HG03159 (cell line): ENCODE results near the gene COL1A2.

Source experiments
- ATAC-seq: cut with Tn5 transposase; IDR thresholded peaks from one replicate; pipeline ENCODE4 v1.9.1; 2021; ENCODE audit warnings: mild to moderate bottlenecking, moderate library complexity; ENCODE audit not compliant: unreplicated experiment

The COL1A2 gene

GRCh38 chr7:94382132-94382531 is 12.6 kb upstream of the COL1A2 start:
- no peak for ATAC-seq

GRCh38 chr7:94382746-94383145 is 11.9 kb upstream of the COL1A2 start:
- no peak for ATAC-seq

- ATAC-seq, result no peak
Observed at GRCh38 chr7:94384315-94384714, 10.4 kb upstream of the COL1A2 start.

DNA sequence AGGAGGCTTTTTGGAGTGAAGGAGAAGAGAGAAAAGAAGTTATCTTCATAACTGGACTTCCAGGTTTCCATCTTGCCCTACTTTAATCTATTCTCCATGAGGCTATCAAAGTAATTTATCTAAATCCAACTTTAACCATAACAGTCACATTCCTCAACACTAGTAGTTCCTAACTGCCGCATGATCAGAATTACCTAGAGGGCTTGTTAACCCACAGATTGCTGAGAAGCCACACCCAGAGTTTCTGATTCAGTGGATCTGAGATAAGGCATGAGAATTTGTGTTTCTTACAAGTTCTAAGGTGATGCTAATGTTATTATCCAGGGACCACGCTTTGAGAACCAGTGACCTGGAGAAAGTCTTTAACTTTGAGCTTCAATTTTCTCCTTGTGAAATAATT is 8.3 kb upstream of the COL1A2 start:
- no peak for ATAC-seq

DNA sequence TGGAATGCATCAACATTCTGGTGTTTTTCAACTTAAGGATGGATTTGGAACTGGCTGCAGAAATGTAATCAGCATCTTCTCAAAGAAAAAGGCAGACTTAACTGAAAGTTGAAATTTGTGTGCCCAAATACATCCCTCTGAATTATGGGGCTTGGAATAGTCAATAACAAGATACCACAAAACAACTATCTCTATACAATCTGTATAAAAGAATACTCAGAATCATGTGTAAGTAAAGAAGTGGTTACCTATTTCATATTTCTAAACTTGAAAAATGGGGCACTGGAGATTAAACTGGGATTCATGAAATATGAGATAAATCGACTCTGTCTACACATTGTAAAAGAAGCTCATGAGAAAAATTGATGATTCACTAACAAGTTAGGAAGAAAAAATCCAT is 6.2 kb upstream of the COL1A2 start:
- ATAC-seq, result no peak

DNA sequence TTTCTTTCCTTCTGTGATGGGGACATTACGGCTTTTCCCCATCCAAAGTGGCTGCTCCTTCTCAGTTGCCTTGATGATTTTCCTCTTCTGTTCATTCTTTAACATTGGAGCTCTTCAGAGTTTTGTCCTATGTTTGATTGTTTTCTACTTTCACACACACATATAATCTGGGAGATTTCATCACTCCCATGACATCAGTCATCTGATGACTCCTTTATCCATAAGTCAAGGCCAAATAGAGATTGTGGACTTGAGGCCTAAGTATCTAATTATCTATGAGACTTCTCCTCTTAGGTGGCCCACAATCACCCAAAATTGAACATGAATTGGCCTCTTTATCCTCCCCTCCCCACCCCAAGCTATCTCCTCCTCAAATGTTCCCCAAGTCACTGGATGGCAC is 5.3 kb upstream of the COL1A2 start:
- ATAC-seq, result no peak

DNA sequence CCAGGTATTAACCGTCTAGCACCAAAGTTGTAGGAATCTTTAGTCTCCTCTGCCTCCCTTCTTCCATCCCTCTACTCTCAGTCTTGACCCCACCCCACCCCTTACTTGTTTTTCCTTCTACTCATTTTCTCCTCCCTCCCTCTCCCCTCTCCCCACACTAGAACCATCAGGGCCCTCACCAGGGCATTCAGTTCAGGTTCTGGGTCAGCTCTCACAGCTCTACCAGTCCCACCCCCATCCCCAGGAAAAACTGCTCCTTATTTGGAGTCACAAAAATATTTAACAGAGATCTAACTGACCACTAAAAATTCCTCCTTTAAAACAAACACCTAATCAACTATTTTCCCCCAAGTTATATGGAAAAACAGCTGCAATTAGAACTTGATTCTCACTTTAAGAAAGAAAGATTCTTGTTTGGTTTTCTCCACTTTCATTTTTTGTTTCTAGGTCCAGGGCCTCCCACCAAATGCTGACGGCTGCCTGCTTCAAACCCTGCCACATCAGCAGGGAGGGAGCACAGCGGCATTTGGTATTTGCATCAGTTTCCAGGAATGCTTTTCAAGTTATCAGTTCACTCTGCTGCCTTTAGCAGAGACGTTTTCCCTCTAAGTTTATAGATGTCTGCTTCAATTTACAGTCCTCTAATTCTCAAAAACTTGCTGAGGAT is 2.8 kb upstream of the COL1A2 start:
- ATAC-seq, result no peak

DNA sequence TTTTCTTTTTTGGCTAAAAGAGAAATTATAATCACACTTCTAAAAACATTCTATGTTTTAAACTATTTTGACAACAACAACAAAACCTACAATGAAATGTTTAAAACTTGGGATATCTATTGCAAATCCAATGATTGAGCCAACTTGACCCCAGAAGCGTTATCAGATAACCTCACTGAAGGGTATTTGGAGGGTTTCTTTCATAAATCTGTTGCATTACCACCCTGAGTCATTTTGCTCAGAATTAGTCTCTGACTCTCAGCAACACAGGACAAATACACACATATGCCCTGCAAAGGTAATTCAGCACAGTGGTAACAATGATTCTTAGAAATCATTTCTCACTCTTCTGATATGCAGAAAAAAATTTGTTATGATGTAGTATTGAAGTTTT is 2.3 kb upstream of the COL1A2 start:
- no peak for ATAC-seq

- ATAC-seq, result no peak
Observed at GRCh38 chr7:94393246-94394108, 1.2 kb upstream of the COL1A2 start.

- ATAC-seq, result no peak
Observed at GRCh38 chr7:94394109-94394436, 622 bp upstream of the COL1A2 start.

GRCh38 chr7:94395141-94396036 is 694 bp downstream of the COL1A2 start:
- ATAC-seq, result peak; percentile 91

GRCh38 chr7:94396037-94396431 is 1.3 kb downstream of the COL1A2 start:
- no peak for ATAC-seq

DNA sequence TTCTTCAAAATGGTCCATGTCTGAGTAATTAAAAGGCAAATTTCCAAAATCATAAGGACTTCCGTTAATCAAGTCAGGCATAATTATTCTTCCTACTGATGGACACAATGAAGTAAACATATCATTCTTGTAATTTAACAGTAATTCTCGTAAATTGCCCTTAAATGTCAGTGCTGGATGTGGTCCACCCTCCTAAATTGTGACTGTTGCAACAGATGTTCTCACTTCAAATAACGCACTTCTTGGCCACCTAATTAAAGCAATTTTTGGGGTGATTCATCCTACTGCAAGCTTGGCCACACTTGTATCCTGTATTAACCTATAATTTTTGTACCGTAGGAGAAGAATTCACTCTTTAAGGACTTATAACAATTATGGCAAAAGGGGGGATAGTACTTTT is 1.9 kb downstream of the COL1A2 start:
- ATAC-seq, result no peak

DNA sequence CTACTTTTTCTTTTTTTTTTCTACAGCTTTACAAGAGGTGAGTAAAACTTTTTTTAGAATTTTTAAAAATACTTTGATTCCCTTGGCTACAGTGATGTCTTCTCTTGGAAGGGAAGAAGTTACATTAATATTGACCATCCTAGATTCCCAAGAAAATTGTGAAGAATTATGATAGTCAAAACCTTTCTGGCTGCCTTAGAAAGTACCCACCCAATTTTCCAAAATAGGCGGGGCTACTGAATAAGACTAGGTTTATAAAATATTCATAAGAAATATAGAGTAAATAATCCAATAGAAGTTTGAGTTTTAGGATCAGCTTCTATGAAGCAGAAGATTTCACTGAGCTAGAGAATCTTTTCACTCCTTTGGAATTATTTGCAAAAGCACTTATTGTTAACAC is 3.0 kb downstream of the COL1A2 start:
- ATAC-seq, result no peak

DNA sequence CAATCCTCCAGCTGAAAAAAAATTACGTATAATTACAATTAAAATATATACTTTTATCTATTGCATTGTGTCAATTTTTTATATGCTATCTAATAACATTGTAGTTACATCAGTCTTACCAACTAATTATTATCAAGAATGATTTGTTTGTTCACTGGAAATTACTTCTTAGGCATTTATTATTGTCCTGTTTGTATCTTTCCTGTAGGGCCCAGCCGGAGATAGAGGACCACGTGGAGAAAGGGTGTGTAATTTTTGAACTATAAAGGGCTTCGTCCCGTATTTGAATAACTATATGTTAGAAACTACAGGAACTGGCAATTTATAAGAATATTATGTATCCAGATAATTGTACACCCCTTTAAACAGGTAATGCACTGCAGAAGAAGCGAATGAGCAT is 4.1 kb downstream of the COL1A2 start:
- ATAC-seq, result no peak

GRCh38 chr7:94400022-94400421 is 5.3 kb downstream of the COL1A2 start:
- ATAC-seq, result no peak

- ATAC-seq, result no peak
Observed at GRCh38 chr7:94400643-94401427, 6.1 kb downstream of the COL1A2 start.

DNA sequence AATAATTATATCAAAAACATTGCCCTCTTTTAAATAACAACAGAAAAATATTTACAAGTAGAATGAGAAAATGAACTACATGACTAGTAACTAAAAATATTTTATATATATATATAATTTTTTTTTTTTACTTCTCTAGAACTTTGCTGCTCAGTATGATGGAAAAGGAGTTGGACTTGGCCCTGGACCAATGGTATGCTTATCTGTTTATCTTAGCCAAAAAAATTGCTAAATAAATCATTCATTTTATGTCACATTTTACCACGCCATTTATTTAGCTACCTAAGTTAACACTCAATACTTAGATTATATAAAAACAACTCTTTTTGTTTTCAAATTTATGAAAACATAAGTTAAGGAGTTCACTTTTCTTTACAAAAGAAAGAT is 6.7 kb downstream of the COL1A2 start:
- ATAC-seq, result no peak

- ATAC-seq, result no peak
Observed at GRCh38 chr7:94403546-94403945, 8.9 kb downstream of the COL1A2 start.

- ATAC-seq, result no peak
Observed at GRCh38 chr7:94405506-94405905, 10.8 kb downstream of the COL1A2 start.

DNA sequence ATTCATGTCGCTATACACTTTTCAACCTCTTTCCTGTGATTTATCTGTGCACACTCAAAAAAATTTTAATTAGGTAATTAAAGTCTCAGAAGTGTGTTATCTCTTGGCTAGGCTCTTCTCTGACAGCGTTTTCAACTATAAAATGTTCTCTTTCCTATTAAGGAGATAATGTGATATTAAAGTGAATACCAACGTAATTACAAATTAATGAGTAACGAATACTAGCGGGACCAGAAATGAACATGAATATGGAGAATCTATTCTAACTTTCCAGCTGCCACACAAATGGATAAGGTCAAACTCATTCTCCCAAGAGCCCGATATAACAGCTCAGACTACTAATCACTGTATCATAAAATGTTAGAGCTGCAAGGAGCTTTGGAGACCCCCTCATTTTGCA is 12.0 kb downstream of the COL1A2 start:
- ATAC-seq, result no peak
